Glutamatergic neuron (in vitro differentiated cells): Measurements from ENCODE around the gene DSP. TPM values are rescaled to one million over a fixed set of nuclear protein-coding genes. Genes with fewer than 3 reads are reported as not detected.

ENCODE experiments used
- DNase-seq: peaks from one replicate; pipeline ENCODE4 v3.0.0; 2022
- H3K27ac Mint-ChIP-seq: one replicate; pipeline ENCODE4 v1.8.0; 2020; ENCODE audit warnings: mild to moderate bottlenecking, mixed read lengths, inconsistent platforms; ENCODE audit not compliant: unreplicated experiment
- H3K27me3 Mint-ChIP-seq: one replicate; pipeline ENCODE4 v1.8.0; 2020; ENCODE audit warnings: mild to moderate bottlenecking, moderate library complexity, mixed read lengths, inconsistent platforms; ENCODE audit not compliant: unreplicated experiment
- H3K36me3 Mint-ChIP-seq: one replicate; pipeline ENCODE4 v1.8.0; 2020; ENCODE audit warnings: mild to moderate bottlenecking, mixed read lengths, inconsistent platforms; ENCODE audit not compliant: unreplicated experiment
- H3K4me1 Mint-ChIP-seq: one replicate; pipeline ENCODE4 v1.8.0; 2020; ENCODE audit warnings: mild to moderate bottlenecking, low read depth, mixed read lengths, inconsistent platforms; ENCODE audit not compliant: unreplicated experiment
- H3K4me3 Mint-ChIP-seq: one replicate; pipeline ENCODE4 v1.8.0; 2020; ENCODE audit warnings: mild to moderate bottlenecking, mixed read lengths, inconsistent platforms; ENCODE audit not compliant: unreplicated experiment
- H3K9me3 Mint-ChIP-seq: one replicate; pipeline ENCODE4 v1.8.0; 2020; ENCODE audit warnings: mild to moderate bottlenecking, moderate library complexity, mixed read lengths, inconsistent platforms; ENCODE audit not compliant: unreplicated experiment
- total RNA-seq: library from RNA; stranded (reverse); fragmentation: NEBNext Ultra II Directional; extraction: Animal tissue kit (Norgen Biotek cat#: 25700); gene quantifications from one replicate; pipeline ENCODE4 v1.2.1, GENCODE V29; 2021; ENCODE audit not compliant: unreplicated experiment
- TF ChIP-seq, protein P1 (sequence below): fragments of 200-600 bp; sonication (generic); IDR thresholded peaks from one replicate; pipeline ENCODE4 v1.5.0; 2021; ENCODE audit not compliant: partially characterized antibody, unreplicated experiment

DSP gene
- total RNA-seq, 1 donor from 2014 or later = 8.9 TPM

DNA sequence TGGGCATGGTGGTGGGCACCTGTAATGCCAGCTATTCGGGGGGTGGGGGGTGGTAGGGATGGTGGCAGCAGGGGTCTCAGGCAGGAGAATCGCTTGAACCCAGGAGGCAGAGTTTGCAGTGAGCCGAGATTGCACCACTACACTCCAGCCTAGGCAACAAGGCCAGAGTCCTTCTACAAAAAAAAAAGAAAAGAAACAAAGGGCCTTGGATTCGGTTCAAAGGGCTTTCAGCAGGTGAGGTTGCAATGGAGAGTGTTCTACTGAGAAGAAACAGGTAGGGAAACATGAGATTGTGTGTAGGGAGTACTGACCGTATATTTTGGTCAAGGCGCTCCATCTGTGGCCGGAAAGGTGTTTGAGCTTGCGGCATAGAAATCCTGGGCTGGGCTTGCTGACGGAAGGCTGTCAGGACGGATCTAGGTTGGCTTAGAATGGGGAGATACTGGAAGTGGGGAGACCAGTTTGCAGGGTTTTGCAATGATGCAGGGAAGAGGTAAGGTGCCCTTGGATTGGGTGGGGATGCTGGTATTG is 40.7 kb upstream of the DSP start:
- H3K4me1 Mint-ChIP-seq = no peaks in the 10 kb centered on the region
- H3K27me3 Mint-ChIP-seq = peaks cover 3% of the 10 kb centered on the region

GRCh38 chr6:7502743-7503142 is 38.7 kb upstream of the DSP start:
- Mint-ChIP-seq H3K27me3 (peaks cover 3% of the 10 kb centered on the region), H3K36me3 (no peaks in the 10 kb centered on the region), H3K9me3 (no peaks in the 10 kb centered on the region), H3K4me3 (no peak overlapping the region), H3K27ac (no peak overlapping the region), H3K4me1 (no peaks in the 10 kb centered on the region)
- TF ChIP-seq, protein P1, sequence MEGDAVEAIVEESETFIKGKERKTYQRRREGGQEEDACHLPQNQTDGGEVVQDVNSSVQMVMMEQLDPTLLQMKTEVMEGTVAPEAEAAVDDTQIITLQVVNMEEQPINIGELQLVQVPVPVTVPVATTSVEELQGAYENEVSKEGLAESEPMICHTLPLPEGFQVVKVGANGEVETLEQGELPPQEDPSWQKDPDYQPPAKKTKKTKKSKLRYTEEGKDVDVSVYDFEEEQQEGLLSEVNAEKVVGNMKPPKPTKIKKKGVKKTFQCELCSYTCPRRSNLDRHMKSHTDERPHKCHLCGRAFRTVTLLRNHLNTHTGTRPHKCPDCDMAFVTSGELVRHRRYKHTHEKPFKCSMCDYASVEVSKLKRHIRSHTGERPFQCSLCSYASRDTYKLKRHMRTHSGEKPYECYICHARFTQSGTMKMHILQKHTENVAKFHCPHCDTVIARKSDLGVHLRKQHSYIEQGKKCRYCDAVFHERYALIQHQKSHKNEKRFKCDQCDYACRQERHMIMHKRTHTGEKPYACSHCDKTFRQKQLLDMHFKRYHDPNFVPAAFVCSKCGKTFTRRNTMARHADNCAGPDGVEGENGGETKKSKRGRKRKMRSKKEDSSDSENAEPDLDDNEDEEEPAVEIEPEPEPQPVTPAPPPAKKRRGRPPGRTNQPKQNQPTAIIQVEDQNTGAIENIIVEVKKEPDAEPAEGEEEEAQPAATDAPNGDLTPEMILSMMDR = no peak
- no peak for DNase-seq

More for the DNA sequence above, 40.7 kb upstream of the DSP start:
- Mint-ChIP-seq H3K4me3 (no peak overlapping the region), H3K9me3 (no peaks in the 10 kb centered on the region), H3K36me3 (no peaks in the 10 kb centered on the region), H3K27ac (no peak overlapping the region)
- TF ChIP-seq, protein P1 = no peak
- DNase-seq = no peak

DNA sequence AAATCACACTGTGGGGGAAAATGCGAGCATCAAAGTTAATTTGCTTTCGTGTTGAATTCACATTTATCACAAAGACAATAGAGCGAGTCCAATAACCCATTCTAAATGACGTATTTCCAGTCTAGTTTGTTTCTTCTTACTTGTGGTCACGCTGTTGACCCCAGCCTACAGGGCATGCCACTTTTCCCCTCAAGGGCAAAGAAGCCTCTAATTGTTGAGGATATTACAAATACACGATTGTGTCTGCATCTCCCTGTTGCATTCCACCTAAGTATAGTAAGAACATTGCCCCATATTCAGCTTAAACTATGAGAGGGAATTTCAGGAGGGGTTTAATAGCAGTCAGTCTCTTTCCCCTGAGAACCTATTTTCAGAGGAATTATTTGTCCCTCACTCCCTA is 37.4 kb upstream of the DSP start:
- H3K4me1 Mint-ChIP-seq = no peaks in the 10 kb centered on the region
- no peak for DNase-seq
- H3K27ac Mint-ChIP-seq = no peak overlapping the region
- no peaks in the 10 kb centered on the region for H3K36me3 Mint-ChIP-seq
- TF ChIP-seq, protein P1 = no peak
- H3K9me3 Mint-ChIP-seq = no peaks in the 10 kb centered on the region
- H3K27me3 Mint-ChIP-seq = peaks cover 3% of the 10 kb centered on the region
- H3K4me3 Mint-ChIP-seq = no peak overlapping the region

GRCh38 chr6:7505189-7505699 is 36.2 kb upstream of the DSP start:
- TF ChIP-seq, protein P1 = no peak
- Mint-ChIP-seq H3K4me3 (no peak overlapping the region), H3K27me3 (no peaks in the 10 kb centered on the region), H3K36me3 (no peaks in the 10 kb centered on the region), H3K9me3 (no peaks in the 10 kb centered on the region), H3K27ac (no peak overlapping the region), H3K4me1 (no peaks in the 10 kb centered on the region)
- peak; percentile 24 for DNase-seq

DNA sequence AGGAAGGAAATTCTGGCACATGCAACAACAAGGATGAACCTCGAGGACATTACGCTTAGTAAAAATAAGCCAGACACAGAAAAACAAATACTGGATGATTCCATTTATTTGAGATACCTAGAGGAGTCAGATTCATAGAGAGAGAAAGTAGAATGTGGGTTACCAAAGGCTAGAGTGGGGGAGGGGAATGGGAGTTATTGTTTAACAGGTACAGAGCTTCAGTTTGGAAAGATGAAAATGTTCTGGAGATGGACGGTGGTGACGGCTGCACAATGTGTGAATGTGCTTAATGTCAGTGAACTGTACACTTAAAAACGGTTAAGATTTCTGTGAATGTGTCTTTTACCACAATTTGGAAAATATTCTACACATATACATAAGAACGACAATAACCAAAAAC is 33.9 kb upstream of the DSP start:
- Mint-ChIP-seq H3K4me1 (no peaks in the 10 kb centered on the region), H3K9me3 (no peaks in the 10 kb centered on the region), H3K4me3 (no peak overlapping the region), H3K27ac (no peak overlapping the region), H3K36me3 (no peaks in the 10 kb centered on the region), H3K27me3 (no peaks in the 10 kb centered on the region)
- TF ChIP-seq, protein P1 = no peak
- no peak for DNase-seq
